Esophagus squamous epithelium (tissue), 4 donors: ENCODE results near the gene CDRT4.

ENCODE experiments used
- CTCF ChIP-seq, 6 experiments: fragments of 450-650 bp in 4 of 6; fragments of 200-600 bp in 2 of 6; sonication (generic) in 2 of 6; IDR thresholded peaks; one replicate each; pipeline ENCODE4 v1.5.1; 2016 to 2019; ENCODE audit warnings: antibody characterized with exemption in 6 of 6, mild to moderate bottlenecking in 4 of 6, moderate library complexity in 4 of 6
- POLR2A ChIP-seq, 4 donors: fragments of 450-650 bp; IDR thresholded peaks; one replicate each; pipeline ENCODE4 v1.6.1; 2017; ENCODE audit warnings: antibody characterized with exemption in 4 of 4, mild to moderate bottlenecking in 4 of 4, moderate library complexity in 3 of 4

- TF ChIP-seq CTCF (IDR thresholded peaks at IDR 0.05), result no peak
- no peak for TF ChIP-seq POLR2A (IDR thresholded peaks at IDR 0.05)
Measured at GRCh38 chr17:15467592-15467991, at the start of gene CDRT4.
